Measurements from ENCODE around the gene HM13.
"Not testable (repeated sequence)": the region's sequence is repeated elsewhere in the genome, so short reads cannot be mapped to it uniquely, and the experiment has no call there.

HM13 gene

GRCh38 chr20:31579941-31580651 lies 65.9 kb downstream of the HM13 start:
- not testable (repeated sequence) for DNase-seq

GRCh38 chr20:31580706-31581105 lies 66.5 kb downstream of the HM13 start:
- no peak for DNase-seq

- no peak for DNase-seq
Measured at GRCh38 chr20:31581391-31581790, 67.1 kb downstream of the HM13 start.

- DNase-seq: peak in 15 of 58 donors; percentile 6 to 50 (median 27)
Measured at GRCh38 chr20:31587545-31588389, 73.5 kb downstream of the HM13 start.

GRCh38 chr20:31590717-31591225 lies 76.5 kb downstream of the HM13 start:
- no peak for DNase-seq

- DNase-seq: no peak
Measured at GRCh38 chr20:31593221-31594001, 79.2 kb downstream of the HM13 start.

GRCh38 chr20:31594002-31594557 lies 79.8 kb downstream of the HM13 start:
- DNase-seq: no peak

GRCh38 chr20:31594558-31595379 lies 80.5 kb downstream of the HM13 start:
- DNase-seq: peak in 3 of 58 donors; percentile 3 to 12 (median 8)

GRCh38 chr20:31595380-31595653 lies 81.1 kb downstream of the HM13 start:
- no peak for DNase-seq

GRCh38 chr20:31595654-31596411 lies 81.6 kb downstream of the HM13 start:
- DNase-seq: peak in 19 of 58 donors; percentile 6 to 51 (median 20)

- not testable (repeated sequence) for DNase-seq
Measured at GRCh38 chr20:31596412-31596715, 82.1 kb downstream of the HM13 start.

- DNase-seq: no peak
Measured at GRCh38 chr20:31596831-31597480, 82.7 kb downstream of the HM13 start.

- DNase-seq: no peak
Measured at GRCh38 chr20:31597481-31597855, 83.2 kb downstream of the HM13 start.

GRCh38 chr20:31602431-31602778 lies 88.2 kb downstream of the HM13 start:
- DNase-seq: no peak

GRCh38 chr20:31602779-31603441 lies 88.7 kb downstream of the HM13 start:
- DNase-seq: no peak

- DNase-seq: peak in 57 of 58 donors; percentile 26 to 98 (median 86)
Measured at GRCh38 chr20:31603822-31604566, 89.8 kb downstream of the HM13 start.

GRCh38 chr20:31604567-31605030 lies 90.4 kb downstream of the HM13 start:
- DNase-seq: no peak
